ENCODE results near the gene ULBP1.
A peak's percentile ranks its signal among the peaks of the same experiment; 100 is the strongest.
"Not testable (repeated sequence)": the region's sequence is repeated elsewhere in the genome, so short reads cannot be mapped to it uniquely, and the experiment has no call there.

ULBP1 gene

GRCh38 chr6:149979293-149979692, 15.6 kb downstream of the ULBP1 start:
- DNase-seq: no peak

GRCh38 chr6:149983145-149983544, 19.4 kb downstream of the ULBP1 start:
- no peak for DNase-seq

GRCh38 chr6:149984773-149985172, 21.0 kb downstream of the ULBP1 start:
- DNase-seq: no peak

- no peak for DNase-seq
These were observed 21.8 kb downstream of the ULBP1 start for GRCh38 chr6:149985481-149985937.

GRCh38 chr6:149987602-149988107, 23.9 kb downstream of the ULBP1 start:
- DNase-seq: no peak

GRCh38 chr6:149988550-149989346, 25.0 kb downstream of the ULBP1 start:
- DNase-seq: no peak

GRCh38 chr6:149990212-149990660, 26.5 kb downstream of the ULBP1 start:
- DNase-seq: peak; percentile 13

- DNase-seq: peak; percentile 12
These were observed 27.1 kb downstream of the ULBP1 start for GRCh38 chr6:149990661-149991471.

GRCh38 chr6:149991472-149991795, 27.7 kb downstream of the ULBP1 start:
- not testable (repeated sequence) for DNase-seq

- no peak for DNase-seq
These were observed 28.1 kb downstream of the ULBP1 start for GRCh38 chr6:149991838-149992237.

GRCh38 chr6:149995235-149995750, 31.6 kb downstream of the ULBP1 start:
- no peak for DNase-seq

GRCh38 chr6:149995971-149996370, 32.2 kb downstream of the ULBP1 start:
- no peak for DNase-seq

- no peak for DNase-seq
These were observed 35.9 kb downstream of the ULBP1 start for GRCh38 chr6:149999636-150000035.

GRCh38 chr6:150001295-150002008, 37.7 kb downstream of the ULBP1 start:
- DNase-seq: no peak

GRCh38 chr6:150002710-150003109, 39.0 kb downstream of the ULBP1 start:
- no peak for DNase-seq

GRCh38 chr6:150003599-150003998, 39.9 kb downstream of the ULBP1 start:
- DNase-seq: not testable (repeated sequence)

- DNase-seq: no peak
These were observed 40.5 kb downstream of the ULBP1 start for GRCh38 chr6:150004101-150004782.

GRCh38 chr6:150004783-150005717, 41.3 kb downstream of the ULBP1 start:
- DNase-seq: peak; percentile 84

GRCh38 chr6:150005761-150006651, 42.3 kb downstream of the ULBP1 start:
- no peak for DNase-seq

- no peak for DNase-seq
These were observed 43.3 kb downstream of the ULBP1 start for GRCh38 chr6:150006961-150007464.

Measured in activated gamma-delta T cell (primary cell).